Myometrial cell (primary cell): ENCODE results near the gene IZUMO1. TPM values are rescaled to one million over a fixed set of nuclear protein-coding genes. Genes with fewer than 3 reads are reported as not detected.

Source experiments
- total RNA-seq: library from RNA; depleted of rRNA; stranded (reverse); fragments of >200 nt; gene quantifications from 2 replicates; pipeline ENCODE4 v1.2.3, GENCODE V29; 2015

The IZUMO1 gene
- not detected in 2 replicates for total RNA-seq

DNA sequence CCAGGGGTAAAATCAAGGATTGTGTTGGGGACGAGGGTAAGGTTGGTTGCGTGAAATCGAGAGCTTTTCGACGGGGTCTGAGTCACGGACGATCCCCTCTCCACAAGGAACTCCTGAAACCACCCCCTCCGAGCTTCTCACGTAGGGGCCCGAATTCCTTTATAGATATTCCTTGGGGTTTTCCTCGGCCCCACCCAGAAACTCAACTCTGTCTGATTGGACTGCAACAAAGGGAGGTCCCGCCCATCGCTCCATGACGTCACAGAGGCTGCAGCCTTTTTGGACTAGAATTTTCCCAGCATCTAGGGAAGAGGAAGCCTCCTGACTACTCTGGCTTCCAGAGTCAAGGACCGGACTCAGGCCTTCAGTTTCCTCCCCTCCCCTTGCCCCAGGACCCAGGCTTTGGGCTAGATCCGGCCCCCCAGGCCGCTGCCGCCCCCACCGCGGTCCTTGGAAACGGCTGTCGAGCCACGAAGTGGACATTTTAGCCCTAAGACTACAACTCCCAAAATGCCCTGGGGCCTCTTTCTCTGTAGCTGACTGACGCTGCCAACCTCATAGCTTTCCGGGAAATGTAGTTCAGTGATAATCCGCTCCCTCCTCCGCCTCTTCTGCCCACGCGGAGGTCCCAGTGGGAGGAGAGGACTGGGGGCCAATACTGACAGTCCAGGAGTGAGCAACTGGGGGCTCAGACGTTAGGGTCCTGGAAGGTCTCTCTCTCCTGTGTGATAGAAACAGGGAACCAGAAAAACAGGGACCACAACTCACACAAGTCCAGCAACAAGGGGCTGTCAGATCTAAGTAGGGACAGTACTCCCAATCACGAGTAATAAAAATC lies at the start of gene IZUMO1:
Gene IZUMO1, minus strand, starts transcription at position 172 of the 838 bp plus-strand sequence. CDS start 1,050 bp downstream, outside the sequence.

DNA sequence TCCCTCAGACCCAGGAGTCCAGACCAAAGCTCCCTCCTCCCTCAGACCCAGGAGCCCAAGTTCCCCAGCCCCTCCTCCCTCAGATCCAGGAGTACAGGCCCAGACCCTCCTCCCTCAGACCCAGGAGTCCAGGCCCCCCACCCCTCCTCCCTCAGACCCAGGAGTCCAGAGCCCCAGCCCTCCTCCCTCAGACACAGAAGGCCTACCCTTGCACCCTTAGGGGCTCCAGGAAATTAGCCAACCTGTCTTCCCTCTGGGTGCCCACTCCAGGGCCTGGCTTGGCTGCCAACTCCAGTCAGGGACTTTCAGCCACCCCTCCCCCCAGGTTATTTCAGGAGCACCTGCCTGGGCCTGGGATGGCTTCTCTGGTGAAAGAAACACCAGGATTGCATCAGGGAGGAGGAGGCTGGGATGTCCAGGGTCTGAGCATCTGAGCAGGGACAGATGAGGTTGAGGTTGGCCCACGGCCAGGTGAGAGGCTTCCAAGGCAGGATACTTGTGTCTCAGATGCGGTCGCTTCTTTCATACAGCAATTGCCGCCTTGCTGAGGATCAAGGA lies 8.5 kb upstream of the IZUMO1 start, which contains the start of gene FGF21:
Gene FGF21, plus strand, starts transcription at position 441 of the 558 bp plus-strand sequence. CDS start 713 bp downstream, outside the sequence.

GRCh38 chr19:48752496-48753365 lies 6.0 kb upstream of the IZUMO1 start, which contains the start of gene FUT1:
Gene FUT1, minus strand, starts transcription at chr19:48752641. Its CDS starts 1,360 bp downstream, at chr19:48751281.

GRCh38 chr19:48740164-48740972 lies 6.3 kb downstream of the IZUMO1 start, which contains the start of gene RASIP1:
Gene RASIP1, minus strand, starts transcription at chr19:48740610. Its CDS starts 328 bp downstream, at chr19:48740282.

GRCh38 chr19:48719263-48720171 lies 27.2 kb downstream of the IZUMO1 start, which contains the start of gene MAMSTR:
Gene MAMSTR, minus strand, starts transcription at chr19:48719725. Its CDS starts 694 bp downstream, at chr19:48719031.

GRCh38 chr19:48695743-48696352 lies 50.9 kb downstream of the IZUMO1 start, which contains the start of gene FUT2:
Gene FUT2, plus strand, starts transcription at chr19:48695971. Its CDS starts 6,986 bp downstream, at chr19:48702957.

Other genes with a start within 250 kb of the IZUMO1 start
- not detected in 2 replicates for gene LMTK3, start 235.1 kb downstream of the IZUMO1 start, total RNA-seq
- gene SULT2B1, start 194.7 kb downstream of the IZUMO1 start, total RNA-seq, result not detected in 2 replicates
- not detected in 2 replicates for gene SPACA4, start 140.2 kb downstream of the IZUMO1 start, total RNA-seq
- not detected in 2 replicates for gene FAM83E, start 131.8 kb downstream of the IZUMO1 start, total RNA-seq
- 2,698 and 2,777 TPM in 2 replicates for gene RPL18, start 127.7 kb downstream of the IZUMO1 start, total RNA-seq
- 11.0 and 14.4 TPM in 2 replicates for gene SPHK2, start 127.4 kb downstream of the IZUMO1 start, total RNA-seq
- gene DBP, start 109.5 kb downstream of the IZUMO1 start, total RNA-seq, result 5.5 and 9.5 TPM in 2 replicates
- gene CA11, start 100.7 kb downstream of the IZUMO1 start, total RNA-seq, result 1.2 TPM in 1 of 2 replicates, not detected in the other
- not detected in 2 replicates for gene NTN5, start 73.9 kb downstream of the IZUMO1 start, total RNA-seq
- not detected in 2 replicates for gene FUT2, start 50.9 kb downstream of the IZUMO1 start, total RNA-seq
- 2.7 and 4.9 TPM in 2 replicates for gene MAMSTR, start 27.2 kb downstream of the IZUMO1 start, total RNA-seq
- gene RASIP1, start 6.3 kb downstream of the IZUMO1 start, total RNA-seq, result 4.1 and 6.3 TPM in 2 replicates
- gene FUT1, start 5.7 kb upstream of the IZUMO1 start, total RNA-seq, result under 0.01 and 0.86 TPM in 2 replicates
- not detected in 2 replicates for gene FGF21, start 8.6 kb upstream of the IZUMO1 start, total RNA-seq
- 65.0 and 83.0 TPM in 2 replicates for gene BCAT2, start 64.1 kb upstream of the IZUMO1 start, total RNA-seq
- 2.3 and 8.2 TPM in 2 replicates for gene HSD17B14, start 89.6 kb upstream of the IZUMO1 start, total RNA-seq
- gene PLEKHA4, start 121.7 kb upstream of the IZUMO1 start, total RNA-seq, result 24.3 and 32.3 TPM in 2 replicates
- gene PPP1R15A, start 125.5 kb upstream of the IZUMO1 start, total RNA-seq, result 35.1 and 39.8 TPM in 2 replicates
- gene TULP2, start 151.8 kb upstream of the IZUMO1 start, total RNA-seq, result not detected in 2 replicates
- 188 and 245 TPM in 2 replicates for gene NUCB1, start 153.4 kb upstream of the IZUMO1 start, total RNA-seq
- gene DHDH, start 186.8 kb upstream of the IZUMO1 start, total RNA-seq, result not detected in 2 replicates
- gene BAX, start 208.0 kb upstream of the IZUMO1 start, total RNA-seq, result 189 and 226 TPM in 2 replicates
- gene FTL, start 218.4 kb upstream of the IZUMO1 start, total RNA-seq, result 3,594 and 3,702 TPM in 2 replicates
- gene GYS1, start 246.4 kb upstream of the IZUMO1 start, total RNA-seq, result 38.1 and 43.8 TPM in 2 replicates
- gene RUVBL2, start 247.0 kb upstream of the IZUMO1 start, total RNA-seq, result 336 and 350 TPM in 2 replicates